Adrenal gland (tissue), 12 donors: Measurements from ENCODE around the gene TPRN. TPM values are rescaled to one million over a fixed set of nuclear protein-coding genes. Genes with fewer than 3 reads are reported as not detected.

ENCODE experiments used
- DNase-seq, 7 donors: peaks; one replicate each; pipeline ENCODE4 v3.0.0-alpha.2; 2019 to 2020
- H3K27ac ChIP-seq, 5 donors: fragments of 200-600 bp; sonication (generic) in 4 of 5; 1 replicate in 3 of 5; 2 replicates in 2 of 5; pipeline versions ENCODE4 v1.5.1 to v1.8.0; 2016 to 2020; ENCODE audit warnings: mild to moderate bottlenecking in 1 of 5
- H3K27me3 ChIP-seq: fragments of 200-600 bp; 2 replicates; pipeline ENCODE4 v1.8.0; 2021
- H3K36me3 ChIP-seq, 2 donors: fragments of 200-600 bp; replicated peaks in 1 of 2; 1 replicate in 1 of 2; 2 replicates in 1 of 2; pipeline versions ENCODE4 v1.5.1 to v1.8.0; 2018 to 2022
- H3K4me1 ChIP-seq, 2 donors: fragments of 200-600 bp; replicated peaks in 1 of 2; 1 replicate in 1 of 2; 2 replicates in 1 of 2; pipeline versions ENCODE4 v1.5.1 to v1.8.0; 2018 to 2021
- H3K4me3 ChIP-seq, 4 donors: fragments of 200-600 bp; sonication (generic) in 3 of 4; one replicate each; pipeline ENCODE4 v1.5.1; 2016 to 2018
- H3K9me3 ChIP-seq, 3 donors: fragments of 200-600 bp; sonication (generic) in 1 of 3; replicated peaks in 1 of 3; 1 replicate in 2 of 3; 2 replicates in 1 of 3; pipeline versions ENCODE4 v1.5.1 to v1.8.0; 2016 to 2021
- CTCF ChIP-seq, 6 experiments: fragments of 450-650 bp in 4 of 6; fragments of 200-600 bp in 2 of 6; sonication (generic) in 1 of 6; IDR thresholded peaks; 1 replicate in 5 of 6; 2 replicates in 1 of 6; pipeline versions ENCODE4 v1.5.1 to v1.8.0; 2016 to 2021; ENCODE audit warnings: antibody characterized with exemption in 6 of 6, mild to moderate bottlenecking in 2 of 6, moderate library complexity in 1 of 6
- POLR2A ChIP-seq, 2 donors: fragments of 450-650 bp; IDR thresholded peaks; one replicate each; pipeline ENCODE4 v1.6.1; 2017; ENCODE audit warnings: antibody characterized with exemption in 2 of 2, mild to moderate bottlenecking in 2 of 2, moderate library complexity in 1 of 2
- WGBS, 4 donors: extraction: QIAGEN DNeasy Blood & Tissue Kit in 2 of 4; methylation state at CpG; one replicate each; pipeline versions ENCODE4 v1.1.5 to v1.1.7; 2013 to 2017; 5-methylcytosine and 5-hydroxymethylcytosine counted together
- intact Hi-C, 2 donors: fragments of 100-400 bp; cut with DNase I; formaldehyde crosslinking; loops; one replicate each; pipeline versions ENCODE4 v1.14.1 to v1.15.0; 2022 to 2023
- polyA plus RNA-seq, 3 donors: library from polyadenylated mRNA; stranded (reverse); fragments of 200-250 nt in 2 of 3; fragments of 350-450 nt in 1 of 3; fragmentation: Illumina TruSeq in 1 of 3; extraction: RNeasy Lipid Tissue Mini Kit (QIAGEN cat#74804) in 1 of 3; gene quantifications; one replicate each; pipeline ENCODE4 v1.2.3, GENCODE V29; 2013 to 2014
- total RNA-seq, 9 donors: library from RNA; depleted of rRNA in 4 of 9; stranded (reverse); fragments of >200 nt in 4 of 9; fragments of 120-200 nt in 1 of 9; fragmentation: NEBNext Ultra II Directional in 1 of 9; extraction: Animal tissue kit (Norgen Biotek cat#: 25700) in 1 of 9; gene quantifications; one replicate each; pipeline versions ENCODE4 v1.1.0 to v1.2.4, GENCODE V29; 2013 to 2023
- donor health status: healthy with polysubstance abuse.
- donor health status: Bipolar disorder and iron deficiency.
- donor health status: DM: yes; HTN: yes; CAD: no.
- donor health status: DM: no; HTN: no; CAD: no.
- donor health status: DM: no; HTN: no; CAD: no.
- donor health status: DM: yes; HTN: yes; CAD: no.

Gene TPRN
- total and polyA plus RNA-seq, 12 donors: 1.4 to 23.5 (median 8.5) TPM

- no peaks in the 10 kb centered on the region for H3K36me3 ChIP-seq
- DNase-seq: no peak
- H3K4me1 ChIP-seq: peaks cover 0 to 6% of the 10 kb centered on the region in 2 donors
- peaks cover 50% of the 10 kb centered on the region for H3K27me3 ChIP-seq
- H3K4me3 ChIP-seq: no peak overlapping the region
- H3K27ac ChIP-seq: no peak overlapping the region
- H3K9me3 ChIP-seq: no peaks in the 10 kb centered on the region
- no peak for TF ChIP-seq CTCF (IDR thresholded peaks at IDR 0.05)
- no peak for TF ChIP-seq POLR2A (IDR thresholded peaks at IDR 0.05)
- intact Hi-C loops: loop anchor here in 1 of 2 donors (10.0 kb wide), 1 partner anchor 447 kb away; no protein-coding TSS in a partner anchor
- WGBS, 4 donors: 73 to 84% (median 78%) methylated on average over 18 to 23 of the region's 23 CpGs
These were observed 31.0 kb upstream of the TPRN start for GRCh38 chr9:137231372-137232039.

GRCh38 chr9:137230705-137231371 lies 30.3 kb upstream of the TPRN start, which contains the start of gene SLC34A3:
SLC34A3 (plus strand) TSS chr9:137230901; CDS start chr9:137231703, 802 bp downstream.
- no peak for DNase-seq
- H3K36me3 ChIP-seq: no peaks in the 10 kb centered on the region
- 67 to 83% (median 72%) methylated on average over 3 to 14 of the region's 14 CpGs for WGBS, 4 donors
- H3K27ac ChIP-seq: no peak within 1 kb of the TSS
- no peak within 1 kb of the TSS for H3K4me3 ChIP-seq
- no peaks in the 10 kb centered on the region for H3K4me1 ChIP-seq
- peaks cover 50% of the 10 kb centered on the region for H3K27me3 ChIP-seq
- intact Hi-C loops: loop anchor here in 1 of 2 donors (10.0 kb wide), 1 partner anchor 446 kb away; no protein-coding TSS in a partner anchor
- no peak for TF ChIP-seq CTCF (IDR thresholded peaks at IDR 0.05)
- no peak for TF ChIP-seq POLR2A (IDR thresholded peaks at IDR 0.05)
- H3K9me3 ChIP-seq: no peaks in the 10 kb centered on the region

GRCh38 chr9:137229903-137230704 lies 29.6 kb upstream of the TPRN start:
- no peaks in the 10 kb centered on the region for H3K4me1 ChIP-seq
- H3K27ac ChIP-seq: no peak overlapping the region
- intact Hi-C loops: loop anchor here (5.0 to 10.0 kb wide), 2 partner anchors 113 to 445 kb away; no protein-coding TSS in a partner anchor
- peaks cover 50% of the 10 kb centered on the region for H3K27me3 ChIP-seq
- no peaks in the 10 kb centered on the region for H3K36me3 ChIP-seq
- 52 to 63% (median 55%) methylated on average over 14 to 31 of the region's 31 CpGs; no CpG with 5 or more reads in 1 of the 4 donors for WGBS, 4 donors
- no peaks in the 10 kb centered on the region for H3K9me3 ChIP-seq
- no peak for DNase-seq
- no peak overlapping the region for H3K4me3 ChIP-seq
- TF ChIP-seq POLR2A (IDR thresholded peaks at IDR 0.05) (no peak), CTCF (IDR thresholded peaks at IDR 0.05) (no peak)
